Measurements from ENCODE around the gene ZMIZ1. TPM values are rescaled to one million over a fixed set of nuclear protein-coding genes. Genes with fewer than 3 reads are reported as not detected.

Gene ZMIZ1
- total RNA-seq, 1 experiment from 2014 or later = 23.5 TPM

DNA sequence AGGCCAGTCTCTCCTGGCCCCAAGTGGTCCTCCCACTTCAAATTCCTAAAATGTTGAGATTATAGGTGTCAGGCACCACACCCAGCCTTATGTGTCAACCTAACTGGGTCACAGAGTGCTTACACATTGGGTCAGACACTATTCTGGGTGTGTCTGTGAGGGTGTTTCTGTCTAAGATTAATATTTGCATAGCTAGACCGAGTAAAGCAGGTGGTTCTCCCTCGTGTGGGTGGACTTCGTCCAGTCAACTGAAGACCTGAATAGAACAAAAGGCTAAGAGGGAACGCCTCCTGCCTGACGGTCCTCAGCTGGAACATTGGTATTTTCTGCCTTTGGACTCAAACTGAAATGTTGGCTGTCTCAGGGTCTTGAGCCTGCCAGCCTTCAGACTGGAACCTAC, 290.0 kb downstream of the ZMIZ1 start:
- CTCF ChIA-PET = interaction anchor here (0.9 kb wide), 1 partner anchor 28 kb away, joined by 3 read pairs; no protein-coding TSS in a partner anchor
- no peak for DNase-seq
- peaks cover 1% of the 10 kb centered on the region for H3K27me3 Mint-ChIP-seq (ENCODE audit: unreplicated experiment)
- no peak overlapping the region for H3K27ac Mint-ChIP-seq (ENCODE audit: unreplicated experiment)
- no TSS peak for BruUV-seq (replicated peaks)
- H3K4me1 Mint-ChIP-seq (ENCODE audit: low read depth, unreplicated experiment) = no peaks in the 10 kb centered on the region
- no peaks in the 10 kb centered on the region for H3K9me3 Mint-ChIP-seq (ENCODE audit: low read depth, unreplicated experiment)
- no peak overlapping the region for H3K4me3 Mint-ChIP-seq (ENCODE audit: low read depth, unreplicated experiment)
- intact Hi-C loops (cut with micrococcal nuclease; ENCODE audit: unreplicated experiment) = no loop called here
- peaks cover 11% of the 10 kb centered on the region for H3K36me3 Mint-ChIP-seq (ENCODE audit: insufficient read depth, unreplicated experiment)
- TF ChIP-seq, protein P1, sequence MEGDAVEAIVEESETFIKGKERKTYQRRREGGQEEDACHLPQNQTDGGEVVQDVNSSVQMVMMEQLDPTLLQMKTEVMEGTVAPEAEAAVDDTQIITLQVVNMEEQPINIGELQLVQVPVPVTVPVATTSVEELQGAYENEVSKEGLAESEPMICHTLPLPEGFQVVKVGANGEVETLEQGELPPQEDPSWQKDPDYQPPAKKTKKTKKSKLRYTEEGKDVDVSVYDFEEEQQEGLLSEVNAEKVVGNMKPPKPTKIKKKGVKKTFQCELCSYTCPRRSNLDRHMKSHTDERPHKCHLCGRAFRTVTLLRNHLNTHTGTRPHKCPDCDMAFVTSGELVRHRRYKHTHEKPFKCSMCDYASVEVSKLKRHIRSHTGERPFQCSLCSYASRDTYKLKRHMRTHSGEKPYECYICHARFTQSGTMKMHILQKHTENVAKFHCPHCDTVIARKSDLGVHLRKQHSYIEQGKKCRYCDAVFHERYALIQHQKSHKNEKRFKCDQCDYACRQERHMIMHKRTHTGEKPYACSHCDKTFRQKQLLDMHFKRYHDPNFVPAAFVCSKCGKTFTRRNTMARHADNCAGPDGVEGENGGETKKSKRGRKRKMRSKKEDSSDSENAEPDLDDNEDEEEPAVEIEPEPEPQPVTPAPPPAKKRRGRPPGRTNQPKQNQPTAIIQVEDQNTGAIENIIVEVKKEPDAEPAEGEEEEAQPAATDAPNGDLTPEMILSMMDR (IDR thresholded peaks at IDR 0.05; ENCODE audit: unreplicated experiment) = no peak

DNA sequence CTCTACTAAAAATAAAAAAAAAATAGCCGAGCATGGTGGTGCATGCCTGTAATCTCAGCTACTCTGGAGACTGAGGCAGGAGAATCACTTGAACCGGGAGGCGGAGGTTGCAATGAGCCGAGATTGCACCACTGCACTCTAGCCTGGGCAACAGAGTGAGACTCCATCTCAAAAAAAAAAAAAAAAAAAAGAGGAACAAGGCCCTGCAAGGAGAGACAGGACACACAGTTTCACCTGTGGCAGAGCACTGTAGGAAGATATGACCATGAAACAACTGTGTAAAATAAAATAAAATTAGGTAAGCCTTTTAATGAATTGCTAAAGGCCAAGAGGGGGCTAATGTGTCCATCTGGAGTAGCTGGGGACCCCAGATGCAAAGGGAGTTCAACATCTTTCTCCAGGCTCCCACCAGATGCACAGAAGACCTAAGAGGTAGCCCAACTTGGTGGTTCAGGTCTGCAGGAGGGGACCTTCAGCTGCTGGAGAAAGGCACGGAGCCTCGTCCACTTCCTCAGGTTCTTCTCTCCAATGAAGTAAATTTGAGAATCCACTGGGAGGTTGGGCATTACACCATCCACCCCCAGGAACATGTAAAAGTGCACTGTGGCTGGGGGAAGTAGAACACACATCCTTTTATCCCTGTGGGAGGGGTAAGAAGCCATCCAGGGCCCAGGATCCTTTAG, 291.2 kb downstream of the ZMIZ1 start:
- intact Hi-C loops (cut with micrococcal nuclease; ENCODE audit: unreplicated experiment) = no loop called here
- Mint-ChIP-seq H3K27me3 (ENCODE audit: unreplicated experiment) (peaks cover 13% of the 10 kb centered on the region), H3K27ac (ENCODE audit: unreplicated experiment) (no peak overlapping the region), H3K4me1 (ENCODE audit: low read depth, unreplicated experiment) (no peaks in the 10 kb centered on the region), H3K36me3 (ENCODE audit: insufficient read depth, unreplicated experiment) (peaks cover 4% of the 10 kb centered on the region), H3K9me3 (ENCODE audit: low read depth, unreplicated experiment) (no peaks in the 10 kb centered on the region), H3K4me3 (ENCODE audit: low read depth, unreplicated experiment) (no peak overlapping the region)
- CTCF ChIA-PET = interaction anchor here (0.5 kb wide), 1 partner anchor 372 kb away, joined by 4 read pairs; no protein-coding TSS in a partner anchor
- no peak for DNase-seq
- no TSS peak for BruUV-seq (replicated peaks)
- TF ChIP-seq, protein P1 (IDR thresholded peaks at IDR 0.05; ENCODE audit: unreplicated experiment) = no peak

DNA sequence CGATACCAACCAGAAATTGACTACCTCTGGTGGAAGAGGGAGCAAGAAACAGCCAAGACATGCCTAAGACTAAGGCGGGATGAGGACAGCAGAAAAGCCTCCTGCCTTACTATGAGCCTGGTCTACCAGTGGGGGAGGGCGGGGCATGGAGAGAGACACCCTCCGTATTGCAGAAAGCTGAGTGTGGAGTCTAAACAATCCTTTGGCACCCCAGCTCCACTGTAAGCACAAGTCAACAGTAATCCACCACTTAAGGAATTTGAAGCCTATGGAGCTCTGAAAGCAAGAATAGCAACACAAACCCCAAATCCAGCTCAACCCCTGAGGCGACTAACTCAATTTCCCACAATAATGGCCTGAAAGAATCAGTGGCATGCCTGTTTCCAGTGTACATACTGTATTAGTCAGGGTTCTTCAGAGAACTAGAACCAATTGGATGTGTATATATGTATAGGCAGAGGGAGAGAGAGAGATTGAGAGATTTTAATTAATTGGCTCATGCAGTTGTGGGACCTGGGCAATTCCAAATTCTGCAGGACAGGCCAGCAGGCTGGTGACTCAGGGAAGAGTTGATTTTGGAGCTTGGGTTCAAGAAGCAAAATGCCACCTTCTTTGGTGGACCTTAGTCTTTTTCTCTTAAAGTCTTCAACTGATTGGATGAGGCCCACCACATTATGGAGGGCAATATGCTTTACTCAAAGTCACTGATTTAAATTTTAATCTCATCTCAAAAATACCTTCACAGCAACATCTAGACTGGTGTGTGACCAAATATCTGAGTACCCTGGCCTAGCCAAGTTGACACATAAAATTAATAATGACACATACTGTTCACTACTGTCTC, 292.0 kb downstream of the ZMIZ1 start:
- TF ChIP-seq, protein P1 (IDR thresholded peaks at IDR 0.05; ENCODE audit: unreplicated experiment) = no peak
- CTCF ChIA-PET = interaction anchor here (0.5 kb wide), 1 partner anchor 373 kb away, joined by 4 read pairs; no protein-coding TSS in a partner anchor
- intact Hi-C loops (cut with micrococcal nuclease; ENCODE audit: unreplicated experiment) = no loop called here
- no TSS peak for BruUV-seq (replicated peaks)
- Mint-ChIP-seq H3K4me1 (ENCODE audit: low read depth, unreplicated experiment) (no peaks in the 10 kb centered on the region), H3K4me3 (ENCODE audit: low read depth, unreplicated experiment) (no peak overlapping the region), H3K36me3 (ENCODE audit: insufficient read depth, unreplicated experiment) (no peaks in the 10 kb centered on the region), H3K27ac (ENCODE audit: unreplicated experiment) (no peak overlapping the region), H3K27me3 (ENCODE audit: unreplicated experiment) (peaks cover 18% of the 10 kb centered on the region), H3K9me3 (ENCODE audit: low read depth, unreplicated experiment) (no peaks in the 10 kb centered on the region)
- no peak for DNase-seq

DNA sequence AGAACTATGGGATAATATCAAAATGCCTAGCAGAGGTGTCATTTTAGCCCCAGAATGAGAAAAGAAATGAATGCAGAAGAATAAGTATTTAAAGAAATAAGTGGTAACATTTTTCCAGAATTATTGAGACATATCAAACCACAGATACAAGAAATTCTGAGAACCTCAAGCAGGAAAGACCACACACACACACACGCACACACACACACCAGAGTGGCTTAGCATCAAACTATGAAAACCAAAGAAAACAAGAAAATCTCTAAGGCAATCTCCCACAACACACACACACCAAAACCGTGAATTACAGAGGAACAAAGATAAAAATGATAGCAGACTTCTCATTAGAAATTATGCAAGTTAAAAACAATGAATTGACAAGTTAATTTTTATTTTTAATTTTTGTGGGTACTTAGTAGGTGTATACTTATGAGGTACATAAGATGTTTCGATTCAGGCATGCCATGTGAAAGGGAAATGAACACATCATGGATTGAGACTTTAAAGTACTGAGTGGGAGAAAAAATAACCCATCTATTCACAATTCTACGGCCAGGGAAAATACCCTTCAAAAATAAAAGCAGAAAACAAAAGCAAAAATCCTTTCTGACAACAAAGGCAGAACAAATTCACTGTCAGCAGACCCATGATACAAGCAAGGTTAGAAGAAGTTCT, 293.1 kb downstream of the ZMIZ1 start:
- TF ChIP-seq, protein P1 (IDR thresholded peaks at IDR 0.05; ENCODE audit: unreplicated experiment) = no peak
- intact Hi-C loops (cut with micrococcal nuclease; ENCODE audit: unreplicated experiment) = no loop called here
- no TSS peak for BruUV-seq (replicated peaks)
- no peak overlapping the region for H3K4me3 Mint-ChIP-seq (ENCODE audit: low read depth, unreplicated experiment)
- no peak overlapping the region for H3K27ac Mint-ChIP-seq (ENCODE audit: unreplicated experiment)
- H3K4me1 Mint-ChIP-seq (ENCODE audit: low read depth, unreplicated experiment) = no peaks in the 10 kb centered on the region
- no peaks in the 10 kb centered on the region for H3K9me3 Mint-ChIP-seq (ENCODE audit: low read depth, unreplicated experiment)
- H3K27me3 Mint-ChIP-seq (ENCODE audit: unreplicated experiment) = peaks cover 23% of the 10 kb centered on the region
- CTCF ChIA-PET = no interaction called here
- H3K36me3 Mint-ChIP-seq (ENCODE audit: insufficient read depth, unreplicated experiment) = no peaks in the 10 kb centered on the region
- no peak for DNase-seq

Data from Calu3 (cell line).